Esophagus squamous epithelium (tissue), 5 donors: ENCODE data around the gene VTCN1. TPM values are rescaled to one million over a fixed set of nuclear protein-coding genes. Genes with fewer than 3 reads are reported as not detected.

Source experiments
- DNase-seq: peaks from one replicate; lab custom pipeline; 2025; lab: John Stamatoyannopoulos, UW
- H3K27ac ChIP-seq, 4 donors: fragments of 200-600 bp; sonication (generic); one replicate each; pipeline ENCODE4 v1.5.1; 2016 to 2019; ENCODE audit warnings: mild to moderate bottlenecking in 1 of 4
- H3K27me3 ChIP-seq, 4 donors: fragments of 200-600 bp; sonication (generic); 1 replicate in 3 of 4; 2 replicates in 1 of 4; pipeline versions ENCODE4 v1.5.1 to v1.6.0; 2017 to 2021; ENCODE audit warnings: antibody characterized with exemption in 1 of 4
- H3K36me3 ChIP-seq, 3 donors: fragments of 200-600 bp; sonication (generic); one replicate each; pipeline ENCODE4 v1.5.1; 2016 to 2019
- H3K4me1 ChIP-seq, 3 donors: fragments of 200-600 bp; sonication (generic); one replicate each; pipeline ENCODE4 v1.5.1; 2017 to 2019
- H3K4me3 ChIP-seq, 4 donors: fragments of 200-600 bp; sonication (generic); 1 replicate in 3 of 4; 2 replicates in 1 of 4; pipeline ENCODE4 v1.5.1; 2016 to 2019; ENCODE audit warnings: mild to moderate bottlenecking in 2 of 4, moderate library complexity in 1 of 4
- H3K9me3 ChIP-seq, 3 donors: fragments of 200-600 bp; sonication (generic); one replicate each; pipeline ENCODE4 v1.5.1; 2016 to 2019
- POLR2A ChIP-seq, 4 donors: fragments of 450-650 bp; IDR thresholded peaks; one replicate each; pipeline ENCODE4 v1.6.1; 2017; ENCODE audit warnings: antibody characterized with exemption in 4 of 4, mild to moderate bottlenecking in 4 of 4, moderate library complexity in 3 of 4
- WGBS, 2 donors: methylation state at CpG; one replicate each; pipeline ENCODE4 v1.1.5; 2018; 5-methylcytosine and 5-hydroxymethylcytosine counted together
- intact Hi-C: fragments of 100-400 bp; cut with DNase I; formaldehyde crosslinking; loops from one replicate; pipeline ENCODE4 v1.15.0; 2022
- total RNA-seq, 4 donors: library from RNA; depleted of rRNA; stranded (reverse); fragments of >200 nt; gene quantifications; one replicate each; pipeline ENCODE4 v1.1.0, GENCODE V29; 2016
- TF ChIP-seq, protein P1 (sequence below), 6 experiments: fragments of 450-650 bp in 4 of 6; fragments of 200-600 bp in 2 of 6; sonication (generic) in 2 of 6; IDR thresholded peaks; one replicate each; pipeline ENCODE4 v1.5.1; 2016 to 2019; ENCODE audit warnings: antibody characterized with exemption in 6 of 6, mild to moderate bottlenecking in 4 of 6, moderate library complexity in 4 of 6
- donor health status: DM: yes; HTN: yes; CAD: no.

VTCN1 gene
- total RNA-seq, 4 donors from 2014 or later: 1.9 TPM; not detected in 3

DNA sequence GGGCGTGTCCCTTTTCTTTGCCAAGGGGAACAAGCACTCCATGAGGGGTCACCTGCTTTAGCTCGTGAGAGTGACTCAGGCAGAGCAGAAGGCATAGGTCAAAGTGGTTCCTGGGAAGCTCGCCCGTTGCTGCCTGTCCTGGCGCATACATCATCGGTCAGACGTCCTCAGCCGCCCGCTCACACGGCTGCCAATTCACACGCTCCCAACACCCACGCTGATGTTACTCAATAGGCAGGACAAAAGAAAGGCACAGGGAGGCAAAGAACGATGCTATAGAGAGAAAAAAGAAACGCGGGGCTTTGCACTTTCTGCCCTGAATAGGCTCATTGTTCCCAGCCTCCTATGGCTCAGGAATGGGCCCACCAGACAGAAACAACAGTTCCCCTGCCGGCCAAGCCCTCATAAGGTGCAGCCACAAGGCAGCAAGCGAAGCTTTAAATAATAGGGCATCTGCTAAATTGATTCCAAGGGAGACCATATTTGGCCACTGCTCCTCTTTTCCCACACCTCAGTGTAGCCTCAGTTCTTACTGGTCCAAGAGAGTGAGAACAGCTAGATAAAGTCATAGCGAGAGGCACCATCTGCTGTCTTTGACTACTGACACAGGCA is 38.7 kb downstream of the VTCN1 start:
- Histone ChIP-seq H3K4me1 (peaks cover 0 to 4% (median 0%) of the 10 kb centered on the region in 3 donors), H3K27ac (no peak overlapping the region), H3K27me3 (no peaks in the 10 kb centered on the region), H3K36me3 (no peaks in the 10 kb centered on the region), H3K9me3 (no peaks in the 10 kb centered on the region), H3K4me3 (no peak overlapping the region)
- intact Hi-C loops: no loop called here
- TF ChIP-seq, protein P1, sequence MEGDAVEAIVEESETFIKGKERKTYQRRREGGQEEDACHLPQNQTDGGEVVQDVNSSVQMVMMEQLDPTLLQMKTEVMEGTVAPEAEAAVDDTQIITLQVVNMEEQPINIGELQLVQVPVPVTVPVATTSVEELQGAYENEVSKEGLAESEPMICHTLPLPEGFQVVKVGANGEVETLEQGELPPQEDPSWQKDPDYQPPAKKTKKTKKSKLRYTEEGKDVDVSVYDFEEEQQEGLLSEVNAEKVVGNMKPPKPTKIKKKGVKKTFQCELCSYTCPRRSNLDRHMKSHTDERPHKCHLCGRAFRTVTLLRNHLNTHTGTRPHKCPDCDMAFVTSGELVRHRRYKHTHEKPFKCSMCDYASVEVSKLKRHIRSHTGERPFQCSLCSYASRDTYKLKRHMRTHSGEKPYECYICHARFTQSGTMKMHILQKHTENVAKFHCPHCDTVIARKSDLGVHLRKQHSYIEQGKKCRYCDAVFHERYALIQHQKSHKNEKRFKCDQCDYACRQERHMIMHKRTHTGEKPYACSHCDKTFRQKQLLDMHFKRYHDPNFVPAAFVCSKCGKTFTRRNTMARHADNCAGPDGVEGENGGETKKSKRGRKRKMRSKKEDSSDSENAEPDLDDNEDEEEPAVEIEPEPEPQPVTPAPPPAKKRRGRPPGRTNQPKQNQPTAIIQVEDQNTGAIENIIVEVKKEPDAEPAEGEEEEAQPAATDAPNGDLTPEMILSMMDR (IDR thresholded peaks at IDR 0.05): no peak
- no peak for TF ChIP-seq POLR2A (IDR thresholded peaks at IDR 0.05)
- WGBS, 2 donors: 53 to 57% methylated on average over 14 to 17 of the region's 18 CpGs
- no peak for DNase-seq

DNA sequence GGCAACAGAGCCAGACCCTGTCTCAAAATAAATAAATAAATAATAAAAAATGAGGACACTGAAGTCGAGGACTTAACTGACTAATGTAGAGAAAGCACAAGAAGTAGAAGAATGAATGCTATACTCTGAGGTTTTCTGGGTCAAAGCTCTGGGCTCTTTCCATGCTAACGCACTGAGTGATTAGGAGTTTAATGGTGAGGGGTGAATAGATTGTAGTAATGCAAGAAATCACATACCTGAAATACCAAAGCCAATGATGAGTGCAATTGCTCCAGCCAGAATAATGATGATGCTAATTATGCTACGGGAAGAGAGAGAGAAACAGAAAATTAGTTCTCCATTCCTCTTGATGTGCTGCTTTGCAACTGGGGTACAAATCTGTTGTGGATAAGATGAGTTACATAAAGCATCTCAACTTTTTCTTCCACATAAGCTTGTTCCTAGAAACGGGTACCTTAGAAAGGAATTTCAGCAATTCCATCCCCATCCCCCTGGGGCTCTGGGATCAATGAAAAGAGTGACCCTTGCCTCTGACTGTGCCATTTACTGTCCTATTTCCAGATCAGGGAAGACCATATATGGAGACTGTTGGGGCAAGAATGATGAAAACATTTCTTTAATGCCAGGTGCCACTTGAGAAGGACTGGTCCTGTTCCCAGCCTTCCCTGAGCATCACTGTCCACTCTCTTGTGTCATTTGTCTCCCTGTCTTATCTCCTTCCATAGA is 40.7 kb downstream of the VTCN1 start:
- no peak for TF ChIP-seq POLR2A (IDR thresholded peaks at IDR 0.05)
- TF ChIP-seq, protein P1 (IDR thresholded peaks at IDR 0.05): no peak
- H3K27me3 ChIP-seq: no peaks in the 10 kb centered on the region
- no peaks in the 10 kb centered on the region for H3K9me3 ChIP-seq
- H3K4me1 ChIP-seq: peaks cover 0 to 4% (median 0%) of the 10 kb centered on the region in 3 donors
- no peak overlapping the region for H3K4me3 ChIP-seq
- 62 to 84% methylated on average over 4 of the region's 4 CpGs for WGBS, 2 donors
- DNase-seq: no peak
- intact Hi-C loops: no loop called here
- no peak overlapping the region for H3K27ac ChIP-seq
- H3K36me3 ChIP-seq: no peaks in the 10 kb centered on the region

DNA sequence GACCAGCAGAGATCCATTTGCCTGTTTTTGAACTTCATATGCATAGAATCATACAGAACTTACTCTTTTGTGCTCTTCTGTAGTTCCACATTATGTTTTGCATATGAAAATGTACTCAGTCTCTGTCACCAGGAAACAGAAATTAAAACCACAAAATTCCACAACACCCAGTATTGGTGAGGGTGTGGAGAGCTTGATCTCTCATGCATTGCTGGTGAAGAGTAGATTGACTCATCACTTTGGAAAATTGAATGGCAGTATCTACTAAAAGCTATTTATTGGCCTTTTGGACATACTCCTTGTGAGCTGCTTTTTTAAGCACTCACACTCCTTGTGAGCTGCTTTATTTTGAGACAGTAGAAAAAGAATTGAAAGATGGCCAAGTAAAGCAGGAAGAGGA is 43.3 kb downstream of the VTCN1 start:
- no peak overlapping the region for H3K27ac ChIP-seq
- intact Hi-C loops: no loop called here
- H3K36me3 ChIP-seq: no peaks in the 10 kb centered on the region
- no peaks in the 10 kb centered on the region for H3K9me3 ChIP-seq
- peaks cover 0 to 9% (median 0%) of the 10 kb centered on the region in 3 donors for H3K4me1 ChIP-seq
- TF ChIP-seq, protein P1 (IDR thresholded peaks at IDR 0.05): no peak
- no peak for TF ChIP-seq POLR2A (IDR thresholded peaks at IDR 0.05)
- peaks cover 0 to 3% (median 0%) of the 10 kb centered on the region in 4 donors for H3K27me3 ChIP-seq
- no peak overlapping the region for H3K4me3 ChIP-seq
- no peak for DNase-seq

DNA sequence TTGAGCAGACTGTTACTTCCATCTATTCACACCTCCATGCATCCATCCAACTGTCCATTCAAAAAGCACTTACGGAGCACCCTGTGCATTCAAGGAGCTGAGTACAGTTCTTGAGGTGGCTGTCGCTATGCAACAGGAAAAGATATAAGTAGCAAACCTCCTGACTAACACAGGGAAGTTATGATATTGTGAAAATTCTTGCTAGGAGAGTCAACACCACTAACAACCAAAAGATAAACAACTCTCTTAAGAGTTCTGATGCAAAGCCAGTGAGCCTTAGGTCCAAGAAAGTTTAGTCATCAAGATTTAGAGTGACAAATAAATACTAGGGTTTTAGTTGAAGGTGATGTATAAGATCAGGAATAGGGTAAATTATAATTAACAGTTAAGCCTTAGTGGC is 44.7 kb downstream of the VTCN1 start:
- Histone ChIP-seq H3K4me1 (peaks cover 0 to 5% (median 0%) of the 10 kb centered on the region in 3 donors), H3K9me3 (no peaks in the 10 kb centered on the region), H3K36me3 (no peaks in the 10 kb centered on the region), H3K27me3 (peaks cover 0 to 5% (median 0%) of the 10 kb centered on the region in 4 donors), H3K4me3 (no peak overlapping the region), H3K27ac (no peak overlapping the region)
- DNase-seq: no peak
- 64 to 90% methylated on average over 2 of the region's 2 CpGs for WGBS, 2 donors
- TF ChIP-seq POLR2A (IDR thresholded peaks at IDR 0.05): no peak
- TF ChIP-seq, protein P1 (IDR thresholded peaks at IDR 0.05): no peak
- intact Hi-C loops: no loop called here

- Histone ChIP-seq H3K36me3 (no peaks in the 10 kb centered on the region), H3K27ac (no peak overlapping the region), H3K27me3 (peaks cover 0 to 11% (median 0%) of the 10 kb centered on the region in 4 donors), H3K9me3 (no peaks in the 10 kb centered on the region), H3K4me1 (peaks cover 0 to 5% (median 0%) of the 10 kb centered on the region in 3 donors), H3K4me3 (no peak overlapping the region)
- intact Hi-C loops: no loop called here
- no peak for TF ChIP-seq POLR2A (IDR thresholded peaks at IDR 0.05)
- TF ChIP-seq, protein P1 (IDR thresholded peaks at IDR 0.05): no peak
- no peak for DNase-seq
- WGBS, 2 donors: 72 to 86% methylated on average over 4 of the region's 4 CpGs
These were observed 46.5 kb downstream of the VTCN1 start for GRCh38 chr1:117164209-117164608.
